ENCODE results near the gene OOSP4B. TPM values are rescaled to one million over a fixed set of nuclear protein-coding genes. Genes with fewer than 3 reads are reported as not detected.
A peak's percentile ranks its signal among the peaks of the same experiment; 100 is the strongest.

The OOSP4B gene
- total and polyA plus RNA-seq, 10 donors = not detected

- Histone ChIP-seq H3K36me3 (no peaks in the 10 kb centered on the region), H3K27me3 (replicated peaks in 1 of 7) (no peaks in the 10 kb centered on the region), H3K27ac (peak within 1 kb of the TSS in 3 of 8 donors; percentile 14 to 26 (median 17)), H3K4me1 (peaks cover 0 to 19% (median 0%) of the 10 kb centered on the region in 6 donors), H3K4me3 (no peak within 1 kb of the TSS), H3K9me3 (peaks cover 0 to 5% (median 0%) of the 10 kb centered on the region in 8 donors)
- no peak for DNase-seq
- 47 to 73% (median 60%) methylated on average over 8 of the region's 8 CpGs for WGBS, 5 donors
- TF ChIP-seq CTCF (IDR thresholded peaks at IDR 0.05 in 8 of 11, conservative IDR thresholded peaks at IDR 0.05 in 3 of 11) (no peak), POLR2A (IDR thresholded peaks at IDR 0.05) (no peak), POLR2AphosphoS5 (IDR thresholded peaks at IDR 0.05) (no peak)
- intact Hi-C loops (cut with DNase I; ENCODE audit: low total_unique reads) = no loop called here
These were observed 39.5 kb downstream of the OOSP4B start, which contains the start of gene MS4A3 for GRCh38 chr11:60056349-60056969. MS4A3 (plus strand) TSS chr11:60056665; CDS start chr11:60061161, 4,496 bp downstream.

- no peaks in the 10 kb centered on the region for H3K27me3 ChIP-seq (replicated peaks in 1 of 7)
- peaks cover 0 to 21% (median 0%) of the 10 kb centered on the region in 6 donors for H3K4me1 ChIP-seq
- TF ChIP-seq CTCF (IDR thresholded peaks at IDR 0.05 in 8 of 11, conservative IDR thresholded peaks at IDR 0.05 in 3 of 11) = no peak
- no peak for TF ChIP-seq POLR2A (IDR thresholded peaks at IDR 0.05)
- TF ChIP-seq POLR2AphosphoS5 (IDR thresholded peaks at IDR 0.05) = no peak
- H3K27ac ChIP-seq = no peak overlapping the region
- intact Hi-C loops (cut with DNase I; ENCODE audit: low total_unique reads) = no loop called here
- no peaks in the 10 kb centered on the region for H3K36me3 ChIP-seq
- DNase-seq = no peak
- H3K4me3 ChIP-seq = no peak overlapping the region
- WGBS, 5 donors = 64 to 82% (median 77%) methylated on average over 3 of the region's 3 CpGs
- peaks cover 0 to 5% (median 0%) of the 10 kb centered on the region in 8 donors for H3K9me3 ChIP-seq
These were observed 42.1 kb downstream of the OOSP4B start for GRCh38 chr11:60059052-60059451.

GRCh38 chr11:60059521-60060240, 42.7 kb downstream of the OOSP4B start:
- 85 to 90% (median 88%) methylated on average over 4 of the region's 4 CpGs for WGBS, 5 donors
- DNase-seq = no peak
- Histone ChIP-seq H3K4me3 (no peak overlapping the region), H3K27ac (no peak overlapping the region), H3K36me3 (no peaks in the 10 kb centered on the region), H3K9me3 (peaks cover 0 to 5% (median 0%) of the 10 kb centered on the region in 8 donors), H3K4me1 (peaks cover 0 to 26% (median 0%) of the 10 kb centered on the region in 6 donors), H3K27me3 (replicated peaks in 1 of 7) (no peaks in the 10 kb centered on the region)
- intact Hi-C loops (cut with DNase I; ENCODE audit: low total_unique reads) = no loop called here
- TF ChIP-seq CTCF (IDR thresholded peaks at IDR 0.05 in 8 of 11, conservative IDR thresholded peaks at IDR 0.05 in 3 of 11) = no peak
- TF ChIP-seq POLR2AphosphoS5 (IDR thresholded peaks at IDR 0.05) = no peak
- no peak for TF ChIP-seq POLR2A (IDR thresholded peaks at IDR 0.05)

GRCh38 chr11:60064111-60064510, 47.1 kb downstream of the OOSP4B start:
- no peak overlapping the region for H3K4me3 ChIP-seq
- H3K4me1 ChIP-seq = peaks cover 0 to 7% (median 0%) of the 10 kb centered on the region in 6 donors
- H3K27me3 ChIP-seq (replicated peaks in 1 of 7) = no peaks in the 10 kb centered on the region
- H3K27ac ChIP-seq = no peak overlapping the region
- no peak for DNase-seq
- WGBS, 5 donors = 53 to 73% (median 56%) methylated on average over 1 of the region's 1 CpG
- TF ChIP-seq POLR2AphosphoS5 (IDR thresholded peaks at IDR 0.05) (no peak), POLR2A (IDR thresholded peaks at IDR 0.05) (no peak), CTCF (IDR thresholded peaks at IDR 0.05 in 8 of 11, conservative IDR thresholded peaks at IDR 0.05 in 3 of 11) (no peak)
- no peaks in the 10 kb centered on the region for H3K36me3 ChIP-seq
- intact Hi-C loops (cut with DNase I; ENCODE audit: low total_unique reads) = no loop called here
- peaks cover 0 to 5% (median 0%) of the 10 kb centered on the region in 8 donors for H3K9me3 ChIP-seq
